OCI-LY7 (cell line): ENCODE data around the gene EML6. TPM values are rescaled to one million over a fixed set of nuclear protein-coding genes. Genes with fewer than 3 reads are reported as not detected.
A peak's percentile ranks its signal among the peaks of the same experiment; 100 is the strongest.

Source experiments
- BruUV-seq: library from RNA; stranded (reverse); fragments of 400-500 nt; replicated peaks from 2 replicates; lab custom pipeline; 2021; lab: Mats Ljungman, UMichigan
- CTCF ChIA-PET: fragments of 300-600 bp; sonication (Branson Sonifier 250); formaldehyde crosslinking; loops from one replicate; lab custom pipeline; 2022; ENCODE audit warnings: antibody characterized with exemption; ENCODE audit not compliant: unreplicated experiment; lab: Charles Lee
- POLR2A ChIA-PET: fragments of 300-600 bp; sonication (Branson Sonifier 250); formaldehyde crosslinking; loops from one replicate; lab custom pipeline; 2022; ENCODE audit warnings: antibody characterized with exemption; lab: Charles Lee
- DNase-seq: peaks from one replicate; pipeline ENCODE4 v3.0.0-alpha.2; 2015; ENCODE audit warnings: low spot score
- H2AFZ ChIP-seq: fragments of 200-600 bp; sonication (generic), shearing (Covaris generic); 2 replicates; pipeline ENCODE4 v1.6.1; 2014; ENCODE audit warnings: mild to moderate bottlenecking, antibody characterized with exemption, low read length, moderate library complexity
- H3K27ac ChIP-seq: fragments of 200-600 bp; sonication (generic); 2 replicates; pipeline ENCODE4 v1.5.1; 2014; ENCODE audit warnings: mixed run types, low read depth, mild to moderate bottlenecking, moderate library complexity, low read length, inconsistent platforms; ENCODE audit not compliant: poor library complexity, severe bottlenecking
- H3K36me3 ChIP-seq: fragments of 200-600 bp; sonication (generic); 2 replicates; pipeline ENCODE4 v1.6.1; 2014; ENCODE audit warnings: mild to moderate bottlenecking, antibody characterized with exemption, low read length, moderate library complexity, mixed read lengths; ENCODE audit not compliant: insufficient read depth
- H3K4me1 ChIP-seq: fragments of 200-600 bp; sonication (generic); 2 replicates; pipeline ENCODE4 v1.5.1; 2014; ENCODE audit warnings: mild to moderate bottlenecking, low read length; ENCODE audit not compliant: insufficient read depth, poor library complexity, severe bottlenecking
- H3K4me2 ChIP-seq: fragments of 200-600 bp; sonication (generic); 2 replicates; pipeline ENCODE4 v1.6.1; 2014; ENCODE audit warnings: mild to moderate bottlenecking, low read length
- H3K4me3 ChIP-seq: fragments of 200-600 bp; sonication (generic); 2 replicates; pipeline ENCODE4 v1.5.1; 2014; ENCODE audit warnings: mild to moderate bottlenecking, low read depth, low read length; ENCODE audit not compliant: poor library complexity, severe bottlenecking
- H3K79me2 ChIP-seq: fragments of 200-600 bp; sonication (generic); 2 replicates; pipeline ENCODE4 v1.6.1; 2016; ENCODE audit warnings: low read depth, mild to moderate bottlenecking, low read length, moderate library complexity, mixed read lengths; ENCODE audit not compliant: insufficient read depth
- H3K9me2 ChIP-seq: fragments of 200-600 bp; sonication (generic); 2 replicates; pipeline ENCODE4 v1.6.1; 2016; ENCODE audit warnings: mild to moderate bottlenecking, low read length, mixed read lengths; ENCODE audit not compliant: insufficient read depth
- H3K9me3 ChIP-seq: fragments of 200-600 bp; sonication (generic); 2 replicates; pipeline ENCODE4 v1.6.1; 2014; ENCODE audit warnings: mild to moderate bottlenecking, mixed run types, low read length, mixed read lengths
- H4K20me1 ChIP-seq: fragments of 200-600 bp; sonication (generic); 2 replicates; pipeline ENCODE4 v1.6.1; 2014; ENCODE audit warnings: mild to moderate bottlenecking, antibody characterized with exemption, low read length, moderate library complexity, mixed read lengths; ENCODE audit not compliant: insufficient read depth
- CTCF ChIP-seq: fragments of 200-600 bp; sonication (generic); conservative IDR thresholded peaks from 2 replicates; pipeline ENCODE4 v1.5.1; 2014; ENCODE audit warnings: mild to moderate bottlenecking, antibody characterized with exemption, low read length, moderate library complexity, mixed read lengths
- intact Hi-C: fragments of 100-400 bp; cut with micrococcal nuclease; formaldehyde crosslinking; loops from one replicate; pipeline ENCODE4 v1.10.0; 2022; ENCODE audit not compliant: unreplicated experiment
- small RNA-seq: library from RNA; depleted of rRNA; stranded (forward); fragments of <200 nt; gene quantifications from one replicate; pipeline ENCODE3, GENCODE V24; 2014
- total RNA-seq, 2 experiments: library from RNA; depleted of rRNA in 1 of 2; stranded (reverse); fragments of >200 nt in 1 of 2; shearing (Covaris generic) in 1 of 2; gene quantifications; 2 replicates each; pipeline ENCODE4 v1.2.3, GENCODE V29; 2014 to 2022

The EML6 gene
- total RNA-seq, 2 experiments from 2014 or later: 310 to 367 TPM

GRCh38 chr2:55019526-55020258, 296.2 kb downstream of the EML6 start:
- intact Hi-C loops: no loop called here
- H2AFZ ChIP-seq: no peak overlapping the region
- BruUV-seq: no TSS peak
- peak overlapping the region; percentile 26 for H3K4me3 ChIP-seq
- H3K4me1 ChIP-seq: peaks cover 41% of the 10 kb centered on the region
- H3K27ac ChIP-seq: peak overlapping the region; percentile 43
- H3K79me2 ChIP-seq: peaks cover 81% of the 10 kb centered on the region
- peak overlapping the region; percentile 61 for H3K4me2 ChIP-seq
- peaks cover 20% of the 10 kb centered on the region for H4K20me1 ChIP-seq
- ChIA-PET POLR2A (interaction anchor here (0.6 to 1.6 kb wide), 9 partner anchors 9 to 464 kb away, joined by 3 to 5 read pairs (median 3); partner anchors contain the start of gene RTN4), CTCF (no interaction called here)
- DNase-seq: peak; percentile 54
- H3K9me2 ChIP-seq: no peaks in the 10 kb centered on the region
- no peak for TF ChIP-seq CTCF
- H3K36me3 ChIP-seq: peaks cover 25% of the 10 kb centered on the region
- H3K9me3 ChIP-seq: no peaks in the 10 kb centered on the region

Small RNAs within 50 kb of the gene (small RNA-seq; reads per million reads assigned to genes)
- not detected for gene RNU6-433P
- not detected for gene RNU7-81P
